ENCODE data around the gene DCN.
"Not testable (repeated sequence)": the region's sequence is repeated elsewhere in the genome, so short reads cannot be mapped to it uniquely, and the experiment has no call there.

DCN gene

DNA sequence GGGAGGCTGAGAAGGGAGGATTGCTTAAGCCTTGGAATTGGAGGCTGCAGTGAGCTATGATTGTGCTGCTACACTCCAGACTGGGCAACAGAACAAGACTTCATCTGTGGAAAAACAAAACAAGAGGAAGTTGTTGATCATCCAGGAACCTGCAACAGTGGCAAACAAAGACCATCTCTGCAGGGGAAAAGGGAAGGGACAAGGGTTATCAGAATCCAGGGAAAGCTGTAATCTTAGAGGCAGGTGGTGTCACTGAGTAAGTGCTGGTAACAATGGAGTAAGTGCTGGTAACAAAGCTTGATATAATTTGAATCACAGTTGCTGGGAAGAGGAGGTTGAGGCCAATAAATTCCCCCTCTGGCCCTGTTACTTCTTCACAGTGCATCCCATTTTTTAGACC, 27.5 kb upstream of the DCN start:
- no peaks in the 10 kb centered on the region for H3K9me3 ChIP-seq (ENCODE audit: insufficient read depth, low read length, severe bottlenecking)
- H3K27me3 ChIP-seq (ENCODE audit: insufficient read depth, low read length, poor library complexity): no peaks in the 10 kb centered on the region
- H3K4me1 ChIP-seq (ENCODE audit: insufficient read depth, low read length): no peaks in the 10 kb centered on the region
- H4K20me1 ChIP-seq (ENCODE audit: insufficient read depth, low read length): no peaks in the 10 kb centered on the region
- H3K27ac ChIP-seq (ENCODE audit: low read length): no peak overlapping the region
- no peak for TF ChIP-seq CTCF (IDR thresholded peaks at IDR 0.05; ENCODE audit: borderline replicate concordance, extremely low read depth, low read length, poor library complexity, severe bottlenecking)
- no peak for TF ChIP-seq EZH2 (IDR thresholded peaks at IDR 0.05; ENCODE audit: borderline replicate concordance, low read depth, low read length, severe bottlenecking)
- H3K4me2 ChIP-seq (ENCODE audit: insufficient read depth, low read length): no peak overlapping the region
- H3K79me2 ChIP-seq (ENCODE audit: insufficient read depth, low read length): no peaks in the 10 kb centered on the region
- H3K36me3 ChIP-seq (ENCODE audit: insufficient read depth, low read length): no peaks in the 10 kb centered on the region
- no peak overlapping the region for H3K9ac ChIP-seq (ENCODE audit: low read depth, low read length)
- no peak overlapping the region for H3K4me3 ChIP-seq (ENCODE audit: low read depth in 1 of 2, low read length in 2 of 2)
- DNase-seq (no peak), ATAC-seq (ENCODE audit: insufficient read depth, low read depth) (no peak)
- no peak overlapping the region for H2AFZ ChIP-seq (ENCODE audit: low read depth, low read length)

DNA sequence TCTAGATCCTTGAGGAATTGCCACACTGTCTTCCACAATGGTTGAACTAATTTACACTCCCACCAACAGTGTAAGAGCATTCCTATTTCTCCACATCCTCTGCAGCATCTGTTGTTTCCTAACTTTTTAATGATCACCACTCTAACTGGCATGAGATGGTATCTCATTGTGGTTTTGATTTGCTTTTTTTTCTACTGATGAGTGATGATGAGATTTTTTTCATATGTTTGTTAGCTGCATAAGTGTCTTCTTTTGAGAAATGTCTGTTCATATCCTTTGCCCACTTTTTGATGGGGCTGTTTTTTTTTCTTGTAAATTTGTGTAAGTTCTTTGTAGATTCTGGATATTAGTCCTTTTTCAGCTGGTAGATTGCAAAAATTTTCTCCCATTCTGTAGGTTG, 24.7 kb upstream of the DCN start:
- not testable (repeated sequence) for ATAC-seq (ENCODE audit: insufficient read depth, low read depth); H2AFZ ChIP-seq (ENCODE audit: low read depth, low read length); H3K36me3 ChIP-seq (ENCODE audit: insufficient read depth, low read length); H3K4me1 ChIP-seq (ENCODE audit: insufficient read depth, low read length); H3K4me2 ChIP-seq (ENCODE audit: insufficient read depth, low read length); H3K9me3 ChIP-seq (ENCODE audit: insufficient read depth, low read length, severe bottlenecking); H3K4me3 ChIP-seq (ENCODE audit: low read depth in 1 of 2, low read length in 2 of 2); H4K20me1 ChIP-seq (ENCODE audit: insufficient read depth, low read length); H3K27me3 ChIP-seq (ENCODE audit: insufficient read depth, low read length, poor library complexity); DNase-seq; H3K79me2 ChIP-seq (ENCODE audit: insufficient read depth, low read length); H3K27ac ChIP-seq (ENCODE audit: low read length); H3K9ac ChIP-seq (ENCODE audit: low read depth, low read length)

- Histone ChIP-seq H3K9ac (ENCODE audit: low read depth, low read length) (no peak overlapping the region), H3K4me1 (ENCODE audit: insufficient read depth, low read length) (no peaks in the 10 kb centered on the region), H3K36me3 (ENCODE audit: insufficient read depth, low read length) (no peaks in the 10 kb centered on the region), H4K20me1 (ENCODE audit: insufficient read depth, low read length) (no peaks in the 10 kb centered on the region), H3K79me2 (ENCODE audit: insufficient read depth, low read length) (no peaks in the 10 kb centered on the region), H3K9me3 (ENCODE audit: insufficient read depth, low read length, severe bottlenecking) (no peaks in the 10 kb centered on the region), H3K27me3 (ENCODE audit: insufficient read depth, low read length, poor library complexity) (no peaks in the 10 kb centered on the region), H2AFZ (ENCODE audit: low read depth, low read length) (no peak overlapping the region), H3K4me3 (ENCODE audit: low read depth in 1 of 2, low read length in 2 of 2) (no peak overlapping the region), H3K27ac (ENCODE audit: low read length) (no peak overlapping the region), H3K4me2 (ENCODE audit: insufficient read depth, low read length) (no peak overlapping the region)
- DNase-seq: no peak
- no peak for TF ChIP-seq EZH2 (IDR thresholded peaks at IDR 0.05; ENCODE audit: borderline replicate concordance, low read depth, low read length, severe bottlenecking)
- no peak for ATAC-seq (ENCODE audit: insufficient read depth, low read depth)
Observed at GRCh38 chr12:91205811-91206210, 23.2 kb upstream of the DCN start.

DNA sequence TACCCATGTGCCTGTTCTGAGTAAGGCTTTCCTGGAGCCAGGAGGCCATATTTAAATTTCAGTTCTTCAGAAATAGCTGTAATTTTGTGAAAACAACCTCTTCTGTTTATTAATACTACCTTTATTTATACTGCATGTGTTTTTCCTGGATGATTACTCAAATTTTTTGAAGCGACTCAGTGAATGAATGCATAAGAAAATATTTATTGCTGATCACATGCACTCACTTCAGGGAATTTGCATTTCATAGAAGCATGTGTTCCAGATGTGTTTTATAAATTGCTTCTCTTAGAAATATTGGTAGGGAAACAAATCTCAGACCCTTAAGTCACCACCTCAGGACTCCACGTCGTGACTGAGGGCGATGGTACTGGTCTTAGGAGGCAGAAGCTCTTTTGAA, 21.8 kb upstream of the DCN start:
- no peak for TF ChIP-seq EZH2 (IDR thresholded peaks at IDR 0.05; ENCODE audit: borderline replicate concordance, low read depth, low read length, severe bottlenecking)
- no peak for TF ChIP-seq CTCF (IDR thresholded peaks at IDR 0.05; ENCODE audit: borderline replicate concordance, extremely low read depth, low read length, poor library complexity, severe bottlenecking)
- no peaks in the 10 kb centered on the region for H3K9me3 ChIP-seq (ENCODE audit: insufficient read depth, low read length, severe bottlenecking)
- H2AFZ ChIP-seq (ENCODE audit: low read depth, low read length): no peak overlapping the region
- no peaks in the 10 kb centered on the region for H3K27me3 ChIP-seq (ENCODE audit: insufficient read depth, low read length, poor library complexity)
- DNase-seq (no peak), ATAC-seq (ENCODE audit: insufficient read depth, low read depth) (no peak)
- H3K27ac ChIP-seq (ENCODE audit: low read length): no peak overlapping the region
- no peak overlapping the region for H3K4me2 ChIP-seq (ENCODE audit: insufficient read depth, low read length)
- H3K4me3 ChIP-seq (ENCODE audit: low read depth in 1 of 2, low read length in 2 of 2): no peak overlapping the region
- no peaks in the 10 kb centered on the region for H3K36me3 ChIP-seq (ENCODE audit: insufficient read depth, low read length)
- no peaks in the 10 kb centered on the region for H3K79me2 ChIP-seq (ENCODE audit: insufficient read depth, low read length)
- H3K4me1 ChIP-seq (ENCODE audit: insufficient read depth, low read length): no peaks in the 10 kb centered on the region
- no peaks in the 10 kb centered on the region for H4K20me1 ChIP-seq (ENCODE audit: insufficient read depth, low read length)
- no peak overlapping the region for H3K9ac ChIP-seq (ENCODE audit: low read depth, low read length)
